Mucosa of stomach (tissue), 1 donor: ENCODE results near the gene RBBP4.
"Not testable (repeated sequence)": the region's sequence is repeated elsewhere in the genome, so short reads cannot be mapped to it uniquely, and the experiment has no call there.

Experiments
- H3K27me3 ChIP-seq: one replicate; pipeline ENCODE4 v1.7.0; 2013; ENCODE audit warnings: mild to moderate bottlenecking, low read length; ENCODE audit not compliant: control insufficient read depth, insufficient read depth
- H3K36me3 ChIP-seq: one replicate; pipeline ENCODE4 v1.7.0; 2013; ENCODE audit warnings: low read length; ENCODE audit not compliant: control insufficient read depth, insufficient read depth
- H3K4me1 ChIP-seq: one replicate; pipeline ENCODE4 v1.7.0; 2013; ENCODE audit warnings: mild to moderate bottlenecking, low read length; ENCODE audit not compliant: control insufficient read depth, insufficient read depth
- H3K4me3 ChIP-seq: one replicate; pipeline ENCODE4 v1.7.0; 2013; ENCODE audit warnings: low read length
- H3K9ac ChIP-seq: one replicate; pipeline ENCODE4 v1.7.0; 2013; ENCODE audit warnings: mild to moderate bottlenecking, low read length, moderate library complexity
- H3K9me3 ChIP-seq: one replicate; pipeline ENCODE4 v1.7.0; 2013; ENCODE audit warnings: mild to moderate bottlenecking, low read length, moderate library complexity; ENCODE audit not compliant: control insufficient read depth
- donor health status: Pancreatic carcinoma.

Gene RBBP4

GRCh38 chr1:32622806-32623681, 28.0 kb upstream of the RBBP4 start:
- Histone ChIP-seq H3K27me3 (no peaks in the 10 kb centered on the region), H3K9me3 (no peaks in the 10 kb centered on the region), H3K36me3 (no peaks in the 10 kb centered on the region), H3K9ac (no peak overlapping the region), H3K4me1 (no peaks in the 10 kb centered on the region), H3K4me3 (no peak overlapping the region)

GRCh38 chr1:32623775-32624174, 27.2 kb upstream of the RBBP4 start:
- no peaks in the 10 kb centered on the region for H3K36me3 ChIP-seq
- no peaks in the 10 kb centered on the region for H3K4me1 ChIP-seq
- no peaks in the 10 kb centered on the region for H3K9me3 ChIP-seq
- H3K27me3 ChIP-seq = no peaks in the 10 kb centered on the region
- H3K4me3 ChIP-seq = no peak overlapping the region
- H3K9ac ChIP-seq = no peak overlapping the region

GRCh38 chr1:32626176-32626575, 24.8 kb upstream of the RBBP4 start:
- Histone ChIP-seq H3K4me1 (no peaks in the 10 kb centered on the region), H3K9ac (no peak overlapping the region), H3K9me3 (no peaks in the 10 kb centered on the region), H3K27me3 (no peaks in the 10 kb centered on the region), H3K36me3 (no peaks in the 10 kb centered on the region), H3K4me3 (no peak overlapping the region)

- Histone ChIP-seq H3K36me3 (no peaks in the 10 kb centered on the region), H3K4me3 (no peak overlapping the region), H3K27me3 (no peaks in the 10 kb centered on the region), H3K9me3 (no peaks in the 10 kb centered on the region), H3K9ac (no peak overlapping the region), H3K4me1 (no peaks in the 10 kb centered on the region)
Measured at GRCh38 chr1:32627596-32628162, 23.3 kb upstream of the RBBP4 start.

GRCh38 chr1:32630173-32630572, 20.8 kb upstream of the RBBP4 start:
- not testable (repeated sequence) for H3K4me1 ChIP-seq, H3K27me3 ChIP-seq, H3K9ac ChIP-seq, H3K9me3 ChIP-seq, H3K36me3 ChIP-seq, H3K4me3 ChIP-seq

GRCh38 chr1:32632829-32633228, 18.2 kb upstream of the RBBP4 start:
- Histone ChIP-seq H3K9ac (no peak overlapping the region), H3K4me3 (no peak overlapping the region), H3K4me1 (no peaks in the 10 kb centered on the region), H3K27me3 (no peaks in the 10 kb centered on the region), H3K9me3 (no peaks in the 10 kb centered on the region), H3K36me3 (no peaks in the 10 kb centered on the region)

- no peak overlapping the region for H3K9ac ChIP-seq
- H3K4me3 ChIP-seq = no peak overlapping the region
- no peaks in the 10 kb centered on the region for H3K27me3 ChIP-seq
- H3K9me3 ChIP-seq = no peaks in the 10 kb centered on the region
- no peaks in the 10 kb centered on the region for H3K36me3 ChIP-seq
- no peaks in the 10 kb centered on the region for H3K4me1 ChIP-seq
Measured at GRCh38 chr1:32635508-32636277, 15.3 kb upstream of the RBBP4 start.

- Histone ChIP-seq H3K4me1 (no peaks in the 10 kb centered on the region), H3K9ac (no peak overlapping the region), H3K4me3 (no peak overlapping the region), H3K27me3 (no peaks in the 10 kb centered on the region), H3K36me3 (no peaks in the 10 kb centered on the region), H3K9me3 (no peaks in the 10 kb centered on the region)
Measured at GRCh38 chr1:32636914-32637645, 13.9 kb upstream of the RBBP4 start.

GRCh38 chr1:32639489-32640075, 11.4 kb upstream of the RBBP4 start:
- no peak overlapping the region for H3K4me3 ChIP-seq

GRCh38 chr1:32642292-32642827, 8.6 kb upstream of the RBBP4 start:
- not testable (repeated sequence) for H3K9ac ChIP-seq, H3K9me3 ChIP-seq, H3K4me3 ChIP-seq, H3K36me3 ChIP-seq, H3K4me1 ChIP-seq, H3K27me3 ChIP-seq

More at GRCh38 chr1:32639489-32640075, 11.4 kb upstream of the RBBP4 start:
- Histone ChIP-seq H3K9ac (no peak overlapping the region), H3K9me3 (no peaks in the 10 kb centered on the region), H3K4me1 (no peaks in the 10 kb centered on the region), H3K27me3 (no peaks in the 10 kb centered on the region), H3K36me3 (no peaks in the 10 kb centered on the region)

GRCh38 chr1:32644426-32644825, 6.6 kb upstream of the RBBP4 start:
- no peaks in the 10 kb centered on the region for H3K36me3 ChIP-seq
- no peaks in the 10 kb centered on the region for H3K27me3 ChIP-seq
- no peak overlapping the region for H3K9ac ChIP-seq
- H3K9me3 ChIP-seq = no peaks in the 10 kb centered on the region
- H3K4me3 ChIP-seq = no peak overlapping the region
- H3K4me1 ChIP-seq = peaks cover 5% of the 10 kb centered on the region
